CD8-positive, alpha-beta memory T cell (primary cell): ENCODE results near the gene SPAG6. TPM values are rescaled to one million over a fixed set of nuclear protein-coding genes. Genes with fewer than 3 reads are reported as not detected.

Source experiments
- polyA plus RNA-seq: library from polyadenylated mRNA; unstranded; fragments of 300-500 nt; fragmentation: Illumina TruSeq; gene quantifications from one replicate; pipeline ENCODE4 v1.2.3, GENCODE V29; 2021
- total RNA-seq, 2 experiments: library from RNA; stranded (reverse); gene quantifications; one replicate each; pipeline ENCODE4 v1.2.3, GENCODE V29; 2021

Gene SPAG6
- total and polyA plus RNA-seq, 3 experiments from 2014 or later, result 0.22 TPM; not detected in 2

Other genes starting within 250 kb of the SPAG6 start
- gene EBLN1, start 127.5 kb upstream of the SPAG6 start, total RNA-seq, result not detected
- gene EBLN1, start 127.5 kb upstream of the SPAG6 start, polyA plus RNA-seq, result not detected
- 10 to 100 TPM; 80.2 to 80.4 TPM for gene COMMD3, start 29.1 kb upstream of the SPAG6 start, total RNA-seq
- gene COMMD3, start 29.1 kb upstream of the SPAG6 start, polyA plus RNA-seq, result 61.4 TPM
- 10 to 100 TPM; 87.8 to 97.3 TPM for gene BMI1, start 24.4 kb upstream of the SPAG6 start, total RNA-seq
- gene BMI1, start 24.4 kb upstream of the SPAG6 start, polyA plus RNA-seq, result 39.3 TPM